ENCODE measurements around the gene DISC1. TPM values are rescaled to one million over a fixed set of nuclear protein-coding genes. Genes with fewer than 3 reads are reported as not detected.
"Not testable (repeated sequence)": the region's sequence is repeated elsewhere in the genome, so short reads cannot be mapped to it uniquely, and the experiment has no call there.

DISC1 gene
- total RNA-seq, 3 donors from 2014 or later: 0.50 to 1.1 (median 0.57) TPM

- Mint-ChIP-seq H3K36me3 (ENCODE audit: insufficient read depth) (no peaks in the 10 kb centered on the region), H3K4me1 (ENCODE audit: low read depth) (peaks cover 25% of the 10 kb centered on the region), H3K27me3 (ENCODE audit: low read depth) (peaks cover 6% of the 10 kb centered on the region), H3K9me3 (peaks cover 9% of the 10 kb centered on the region), H3K4me3 (no peak overlapping the region)
- DNase-seq (no peak), ATAC-seq (no peak)
Observed at GRCh38 chr1:231618609-231619256, 7.9 kb upstream of the DISC1 start.

DNA sequence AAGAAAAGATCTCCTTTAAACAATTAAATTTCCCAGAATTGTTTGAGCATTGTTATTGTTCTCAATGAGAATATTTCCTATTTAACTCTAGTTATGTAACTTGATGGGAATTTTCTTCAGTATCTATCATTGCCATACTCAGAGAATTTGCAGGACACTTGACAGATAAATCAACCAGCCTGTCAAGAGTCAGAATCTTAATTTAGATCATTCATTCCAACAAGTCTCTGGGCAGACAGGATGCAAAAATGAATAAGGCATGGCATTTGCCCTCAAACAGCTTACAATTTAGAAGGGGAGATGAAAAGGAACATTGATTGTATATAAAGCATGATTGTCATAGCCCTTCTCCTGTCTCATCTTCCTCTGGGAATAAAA lies 7.3 kb upstream of the DISC1 start:
- peaks cover 20% of the 10 kb centered on the region for H3K4me1 Mint-ChIP-seq (ENCODE audit: low read depth)
- no peak for DNase-seq
- peaks cover 4% of the 10 kb centered on the region for H3K9me3 Mint-ChIP-seq
- H3K27me3 Mint-ChIP-seq (ENCODE audit: low read depth): peaks cover 6% of the 10 kb centered on the region
- H3K4me3 Mint-ChIP-seq: no peak overlapping the region
- no peaks in the 10 kb centered on the region for H3K36me3 Mint-ChIP-seq (ENCODE audit: insufficient read depth)
- ATAC-seq: no peak

GRCh38 chr1:231625042-231625441 lies 1.5 kb upstream of the DISC1 start:
- not testable (repeated sequence) for H3K9me3 Mint-ChIP-seq; H3K27me3 Mint-ChIP-seq (ENCODE audit: low read depth); H3K36me3 Mint-ChIP-seq (ENCODE audit: insufficient read depth); DNase-seq; ATAC-seq
- H3K4me1 Mint-ChIP-seq (ENCODE audit: low read depth): peaks cover 32% of the 10 kb centered on the region
- H3K4me3 Mint-ChIP-seq: peak overlapping the region; percentile 31

- Mint-ChIP-seq H3K4me3 (peak overlapping the region; percentile 91), H3K4me1 (ENCODE audit: low read depth) (peaks cover 32% of the 10 kb centered on the region), H3K9me3 (no peaks in the 10 kb centered on the region), H3K36me3 (ENCODE audit: insufficient read depth) (no peaks in the 10 kb centered on the region), H3K27me3 (ENCODE audit: low read depth) (peaks cover 6% of the 10 kb centered on the region)
- no peak for ATAC-seq
- no peak for DNase-seq
Observed at GRCh38 chr1:231625975-231626534, 535 bp upstream of the DISC1 start.

GRCh38 chr1:231626951-231627614 lies 493 bp downstream of the DISC1 start:
- H3K27me3 Mint-ChIP-seq (ENCODE audit: low read depth): peaks cover 6% of the 10 kb centered on the region
- DNase-seq (no peak), ATAC-seq (peak; percentile 44 to 48)
- peak overlapping the region; percentile 91 for H3K4me3 Mint-ChIP-seq
- H3K4me1 Mint-ChIP-seq (ENCODE audit: low read depth): peaks cover 32% of the 10 kb centered on the region
- no peaks in the 10 kb centered on the region for H3K36me3 Mint-ChIP-seq (ENCODE audit: insufficient read depth)
- H3K9me3 Mint-ChIP-seq: no peaks in the 10 kb centered on the region

GRCh38 chr1:231628207-231628876 lies 1.8 kb downstream of the DISC1 start:
- no peaks in the 10 kb centered on the region for H3K9me3 Mint-ChIP-seq
- H3K36me3 Mint-ChIP-seq (ENCODE audit: insufficient read depth): no peaks in the 10 kb centered on the region
- peak; percentile 52 for DNase-seq
- peaks cover 2% of the 10 kb centered on the region for H3K27me3 Mint-ChIP-seq (ENCODE audit: low read depth)
- peaks cover 32% of the 10 kb centered on the region for H3K4me1 Mint-ChIP-seq (ENCODE audit: low read depth)
- peak; percentile 63 to 70 for ATAC-seq
- H3K4me3 Mint-ChIP-seq: peak overlapping the region; percentile 91

DNA sequence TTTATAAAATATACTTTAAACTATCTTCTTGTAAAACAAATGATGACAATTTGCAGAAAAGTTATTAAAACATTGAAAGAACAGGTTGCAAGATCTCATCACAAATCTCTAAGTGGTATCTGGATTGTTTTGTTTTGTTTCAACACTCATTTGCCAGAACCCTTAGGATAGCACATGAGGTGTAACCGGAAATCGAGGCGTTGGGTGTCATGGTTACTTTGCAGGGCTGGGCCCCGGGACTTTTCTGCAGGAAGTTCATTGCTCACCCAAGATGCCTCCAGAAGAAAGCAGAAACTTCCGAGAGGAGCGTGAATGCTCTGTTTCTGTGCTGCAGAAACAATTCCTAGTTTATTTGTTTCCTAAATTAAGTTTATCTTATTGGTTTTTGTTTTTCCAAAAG lies 2.5 kb downstream of the DISC1 start:
- Mint-ChIP-seq H3K4me3 (peak overlapping the region; percentile 13), H3K9me3 (no peaks in the 10 kb centered on the region), H3K4me1 (ENCODE audit: low read depth) (peaks cover 32% of the 10 kb centered on the region), H3K36me3 (ENCODE audit: insufficient read depth) (no peaks in the 10 kb centered on the region), H3K27me3 (ENCODE audit: low read depth) (no peaks in the 10 kb centered on the region)
- no peak for DNase-seq
- ATAC-seq: no peak

DNA sequence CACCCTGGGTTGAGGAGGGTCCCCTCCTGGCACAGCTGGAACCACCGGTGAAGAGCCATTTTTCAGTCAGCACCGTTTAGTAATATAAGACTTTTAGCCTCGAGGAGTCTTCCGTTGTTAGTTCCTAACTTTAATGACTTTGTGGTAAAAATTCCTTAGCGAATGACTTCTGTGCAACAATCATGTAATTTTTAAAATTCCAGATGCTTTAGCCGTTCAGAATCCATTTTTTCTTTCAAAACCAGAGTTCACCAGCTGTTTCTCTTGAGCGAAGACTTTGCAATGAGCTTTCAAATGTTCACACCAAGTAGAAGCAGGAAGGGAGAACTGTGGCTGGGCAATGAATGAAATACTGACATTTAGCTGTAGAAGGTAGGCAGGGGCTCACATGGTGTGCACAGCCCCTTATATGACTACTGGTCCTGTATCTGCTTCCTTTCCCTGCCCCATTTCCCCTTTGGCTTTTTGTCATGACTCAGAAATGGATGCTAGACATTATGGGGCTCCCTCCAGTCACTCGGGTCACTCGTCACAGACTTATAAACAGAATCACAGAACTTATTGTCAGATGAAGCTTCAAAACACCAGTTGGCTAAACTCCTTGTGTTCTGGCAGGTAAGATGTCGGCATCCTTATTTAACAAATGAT lies 4.1 kb downstream of the DISC1 start:
- H3K27me3 Mint-ChIP-seq (ENCODE audit: low read depth): no peaks in the 10 kb centered on the region
- ATAC-seq: no peak
- DNase-seq: no peak
- no peaks in the 10 kb centered on the region for H3K36me3 Mint-ChIP-seq (ENCODE audit: insufficient read depth)
- no peaks in the 10 kb centered on the region for H3K9me3 Mint-ChIP-seq
- H3K4me1 Mint-ChIP-seq (ENCODE audit: low read depth): peaks cover 30% of the 10 kb centered on the region
- H3K4me3 Mint-ChIP-seq: no peak overlapping the region

DNA sequence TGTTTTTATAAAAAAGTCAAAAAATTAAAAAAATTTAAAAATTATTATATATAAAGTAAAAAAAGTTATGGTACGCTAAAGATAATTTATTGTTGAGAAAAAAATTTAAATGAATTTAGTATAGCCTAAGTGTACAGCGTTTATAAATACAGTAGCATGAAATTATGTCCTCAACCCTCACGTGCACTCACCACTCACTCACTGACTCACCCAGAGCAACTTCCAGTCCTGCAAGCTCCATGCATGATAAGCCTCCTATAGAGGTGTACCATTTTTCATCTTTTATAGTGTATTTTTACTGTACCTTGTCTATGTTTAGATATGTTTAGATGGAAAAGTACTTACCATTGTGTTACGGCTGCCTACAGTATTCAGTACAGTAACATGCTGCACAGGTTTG lies 5.1 kb downstream of the DISC1 start:
- Mint-ChIP-seq H3K4me1 (ENCODE audit: low read depth) (peaks cover 23% of the 10 kb centered on the region), H3K4me3 (no peak overlapping the region), H3K36me3 (ENCODE audit: insufficient read depth) (no peaks in the 10 kb centered on the region), H3K9me3 (no peaks in the 10 kb centered on the region), H3K27me3 (ENCODE audit: low read depth) (no peaks in the 10 kb centered on the region)
- ATAC-seq (no peak), DNase-seq (no peak)

DNA sequence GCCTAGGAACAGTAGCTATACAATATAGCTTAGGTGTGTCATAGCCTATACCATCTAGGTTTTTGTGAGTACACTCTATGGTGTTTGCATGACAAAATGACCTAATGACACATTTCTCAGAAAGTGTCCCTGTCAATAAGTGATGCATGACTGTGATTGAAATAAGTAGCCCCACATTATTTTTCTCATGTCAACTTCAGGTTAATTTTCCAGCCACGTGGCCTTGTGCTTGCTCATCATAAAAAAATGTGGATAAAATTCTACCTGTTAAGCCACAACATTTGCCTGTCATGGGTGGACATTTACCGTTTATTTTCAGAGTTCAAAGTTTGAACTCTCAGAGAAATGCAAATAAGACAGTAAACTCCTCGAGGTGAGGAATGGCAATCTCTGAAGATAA lies 5.5 kb downstream of the DISC1 start:
- ATAC-seq (no peak), DNase-seq (no peak)
- peaks cover 2% of the 10 kb centered on the region for H3K36me3 Mint-ChIP-seq (ENCODE audit: insufficient read depth)
- no peak overlapping the region for H3K4me3 Mint-ChIP-seq
- no peaks in the 10 kb centered on the region for H3K9me3 Mint-ChIP-seq
- peaks cover 23% of the 10 kb centered on the region for H3K4me1 Mint-ChIP-seq (ENCODE audit: low read depth)
- no peaks in the 10 kb centered on the region for H3K27me3 Mint-ChIP-seq (ENCODE audit: low read depth)

- ATAC-seq (no peak), DNase-seq (no peak)
- peaks cover 2% of the 10 kb centered on the region for H3K36me3 Mint-ChIP-seq (ENCODE audit: insufficient read depth)
- peaks cover 12% of the 10 kb centered on the region for H3K4me1 Mint-ChIP-seq (ENCODE audit: low read depth)
- H3K4me3 Mint-ChIP-seq: no peak overlapping the region
- peaks cover 3% of the 10 kb centered on the region for H3K9me3 Mint-ChIP-seq
- H3K27me3 Mint-ChIP-seq (ENCODE audit: low read depth): no peaks in the 10 kb centered on the region
Observed at GRCh38 chr1:231634323-231635013, 7.9 kb downstream of the DISC1 start.

- Mint-ChIP-seq H3K27me3 (ENCODE audit: low read depth) (no peaks in the 10 kb centered on the region), H3K36me3 (ENCODE audit: insufficient read depth) (peaks cover 2% of the 10 kb centered on the region), H3K9me3 (peaks cover 3% of the 10 kb centered on the region), H3K4me3 (no peak overlapping the region), H3K4me1 (ENCODE audit: low read depth) (peaks cover 12% of the 10 kb centered on the region)
- ATAC-seq (no peak), DNase-seq (no peak)
Observed at GRCh38 chr1:231636157-231636556, 9.6 kb downstream of the DISC1 start.

- not testable (repeated sequence) for H3K36me3 Mint-ChIP-seq (ENCODE audit: insufficient read depth); H3K4me3 Mint-ChIP-seq; ATAC-seq; DNase-seq; H3K9me3 Mint-ChIP-seq; H3K27me3 Mint-ChIP-seq (ENCODE audit: low read depth)
- peaks cover 12% of the 10 kb centered on the region for H3K4me1 Mint-ChIP-seq (ENCODE audit: low read depth)
Observed at GRCh38 chr1:231636922-231637321, 10.3 kb downstream of the DISC1 start.

- DNase-seq: no peak
- Mint-ChIP-seq H3K9me3 (peaks cover 3% of the 10 kb centered on the region), H3K36me3 (ENCODE audit: insufficient read depth) (peaks cover 2% of the 10 kb centered on the region), H3K4me3 (no peak overlapping the region), H3K27me3 (ENCODE audit: low read depth) (no peaks in the 10 kb centered on the region), H3K4me1 (ENCODE audit: low read depth) (peaks cover 12% of the 10 kb centered on the region)
- ATAC-seq: no peak
Observed at GRCh38 chr1:231638647-231639046, 12.1 kb downstream of the DISC1 start.

Measured in activated T-cell treated with anti-CD3 and anti-CD28 coated beads, Interleukin-2, amount 50 U/mL, for 4 hours (primary cell).